Neural progenitor cell (in vitro differentiated cells): ENCODE results near the gene UNC93A. TPM values are rescaled to one million over a fixed set of nuclear protein-coding genes. Genes with fewer than 3 reads are reported as not detected.
"Not testable (repeated sequence)": the region's sequence is repeated elsewhere in the genome, so short reads cannot be mapped to it uniquely, and the experiment has no call there.

Experiments used
- DNase-seq: peaks from one replicate; pipeline ENCODE4 v3.0.0-alpha.2; 2016; ENCODE audit warnings: low spot score
- H2AFZ ChIP-seq: fragments of 200-600 bp; sonication (generic); replicated peaks from 2 replicates; pipeline ENCODE4 v1.6.1; 2016; ENCODE audit warnings: antibody characterized with exemption
- H3F3A ChIP-seq: fragments of 200-600 bp; sonication (generic); 2 replicates; pipeline ENCODE4 v1.6.1; 2016; ENCODE audit warnings: antibody characterized with exemption, low read depth
- H3K27ac ChIP-seq: fragments of 200-600 bp; sonication (generic); 2 replicates; pipeline ENCODE4 v1.5.1; 2016; ENCODE audit warnings: mild to moderate bottlenecking
- H3K27me3 ChIP-seq: fragments of 200-600 bp; sonication (generic); 2 replicates; pipeline ENCODE4 v1.6.1; 2016; ENCODE audit warnings: mild to moderate bottlenecking, moderate library complexity
- H3K36me3 ChIP-seq: fragments of 200-600 bp; sonication (generic); 2 replicates; pipeline ENCODE4 v1.5.1; 2016
- H3K4me1 ChIP-seq: fragments of 200-600 bp; sonication (generic); 2 replicates; pipeline ENCODE4 v1.6.1; 2016; ENCODE audit warnings: mixed run types
- H3K4me2 ChIP-seq: fragments of 200-600 bp; sonication (generic); 2 replicates; pipeline ENCODE4 v1.6.1; 2016
- H3K4me3 ChIP-seq: fragments of 200-600 bp; sonication (generic); 2 replicates; pipeline ENCODE4 v1.5.1; 2016
- H3K79me2 ChIP-seq: fragments of 200-600 bp; sonication (generic); 2 replicates; pipeline ENCODE4 v1.6.1; 2016; ENCODE audit warnings: low read depth
- H3K9ac ChIP-seq: fragments of 200-600 bp; sonication (generic); 2 replicates; pipeline ENCODE4 v1.6.1; 2016
- H3K9me3 ChIP-seq: fragments of 200-600 bp; sonication (generic); 2 replicates; pipeline ENCODE4 v1.5.1; 2016; ENCODE audit warnings: low read depth
- H4K20me1 ChIP-seq: fragments of 200-600 bp; sonication (generic); 2 replicates; pipeline ENCODE4 v1.6.1; 2016; ENCODE audit warnings: low read depth
- H3K27ac Mint-ChIP-seq: 3 replicates; pipeline ENCODE4 v1.8.0; 2021; ENCODE audit warnings: mixed read lengths
- H3K27me3 Mint-ChIP-seq: 2 replicates; pipeline ENCODE4 v1.8.0; 2022; ENCODE audit warnings: low read depth, mild to moderate bottlenecking, inconsistent platforms, moderate library complexity, mixed read lengths; ENCODE audit not compliant: insufficient read depth
- H3K36me3 Mint-ChIP-seq: 3 replicates; pipeline ENCODE4 v1.8.0; 2021; ENCODE audit warnings: mixed read lengths
- H3K4me1 Mint-ChIP-seq: 3 replicates; pipeline ENCODE4 v1.8.0; 2021; ENCODE audit warnings: mixed read lengths
- H3K4me3 Mint-ChIP-seq: 3 replicates; pipeline ENCODE4 v1.8.0; 2021; ENCODE audit warnings: mild to moderate bottlenecking, moderate library complexity, mixed read lengths
- H3K9me3 Mint-ChIP-seq: 3 replicates; pipeline ENCODE4 v1.8.0; 2020; ENCODE audit warnings: mixed read lengths
- EZH2 ChIP-seq: fragments of 200-600 bp; sonication (generic); IDR thresholded peaks from 2 replicates; pipeline ENCODE4 v1.6.1; 2017; ENCODE audit warnings: antibody characterized with exemption, mild to moderate bottlenecking, moderate library complexity
- EZH2phosphoT487 ChIP-seq: fragments of 200-600 bp; sonication (generic); IDR thresholded peaks from 2 replicates; pipeline ENCODE4 v1.6.1; 2017; ENCODE audit warnings: antibody characterized with exemption
- total RNA-seq: library from RNA; depleted of rRNA; stranded (reverse); fragments of >200 nt; gene quantifications from 2 replicates; pipeline ENCODE4 v1.2.3, GENCODE V29; 2015; ENCODE audit warnings: low replicate concordance
- TF ChIP-seq, protein P1 (sequence below): fragments of 200-600 bp; sonication (generic); IDR thresholded peaks from 2 replicates; pipeline ENCODE4 v1.5.1; 2017; ENCODE audit warnings: antibody characterized with exemption, mild to moderate bottlenecking

UNC93A gene
- total RNA-seq, 1 donor from 2014 or later: not detected

DNA sequence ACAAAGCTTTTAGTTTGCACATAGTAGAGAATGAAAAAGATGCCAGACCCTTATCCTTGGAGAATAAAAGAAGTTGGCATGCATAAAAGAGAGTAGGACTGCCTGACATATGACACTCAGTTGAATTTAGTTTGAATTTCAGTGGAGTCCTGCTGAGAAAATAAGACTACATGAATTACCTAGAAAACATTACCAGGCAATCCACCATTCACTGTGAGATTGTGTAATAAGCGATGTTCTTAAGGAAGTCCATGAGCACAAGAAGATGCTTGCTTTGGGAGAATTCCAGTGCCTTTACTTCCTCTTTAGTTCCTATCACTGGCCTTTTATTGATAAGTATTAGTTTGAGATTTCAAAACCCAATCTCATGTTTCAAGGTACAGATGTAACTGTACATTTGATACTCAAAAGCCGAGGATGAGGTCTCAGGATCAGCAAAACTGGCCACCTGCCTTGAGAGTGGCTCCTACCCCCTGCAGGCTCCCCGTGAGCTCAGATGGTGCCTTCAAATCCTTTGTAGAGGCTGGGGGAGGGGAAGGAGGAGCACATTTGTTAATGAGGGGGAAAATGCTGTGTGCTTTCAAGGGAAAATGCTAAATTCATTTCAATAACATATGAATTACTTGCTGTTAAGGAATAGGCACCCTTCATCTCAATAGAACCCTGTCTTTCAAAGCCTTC is 11.2 kb upstream of the UNC93A start:
- H3K4me2 ChIP-seq: peak overlapping the region; percentile 34
- no peak for DNase-seq
- H4K20me1 ChIP-seq: no peaks in the 10 kb centered on the region
- H3K4me1 ChIP-seq: peaks cover 16% of the 10 kb centered on the region
- peak overlapping the region; percentile 23 for H3K27ac Mint-ChIP-seq
- no peak overlapping the region for H3K27ac ChIP-seq
- H3K4me3 ChIP-seq: no peak overlapping the region
- no peaks in the 10 kb centered on the region for H3K36me3 ChIP-seq
- no peaks in the 10 kb centered on the region for H3K27me3 ChIP-seq
- no peaks in the 10 kb centered on the region for H3F3A ChIP-seq
- no peaks in the 10 kb centered on the region for H3K79me2 ChIP-seq
- peak overlapping the region; percentile 18 for H2AFZ ChIP-seq
- peak overlapping the region; percentile 17 for H3K4me3 Mint-ChIP-seq
- TF ChIP-seq, protein P1, sequence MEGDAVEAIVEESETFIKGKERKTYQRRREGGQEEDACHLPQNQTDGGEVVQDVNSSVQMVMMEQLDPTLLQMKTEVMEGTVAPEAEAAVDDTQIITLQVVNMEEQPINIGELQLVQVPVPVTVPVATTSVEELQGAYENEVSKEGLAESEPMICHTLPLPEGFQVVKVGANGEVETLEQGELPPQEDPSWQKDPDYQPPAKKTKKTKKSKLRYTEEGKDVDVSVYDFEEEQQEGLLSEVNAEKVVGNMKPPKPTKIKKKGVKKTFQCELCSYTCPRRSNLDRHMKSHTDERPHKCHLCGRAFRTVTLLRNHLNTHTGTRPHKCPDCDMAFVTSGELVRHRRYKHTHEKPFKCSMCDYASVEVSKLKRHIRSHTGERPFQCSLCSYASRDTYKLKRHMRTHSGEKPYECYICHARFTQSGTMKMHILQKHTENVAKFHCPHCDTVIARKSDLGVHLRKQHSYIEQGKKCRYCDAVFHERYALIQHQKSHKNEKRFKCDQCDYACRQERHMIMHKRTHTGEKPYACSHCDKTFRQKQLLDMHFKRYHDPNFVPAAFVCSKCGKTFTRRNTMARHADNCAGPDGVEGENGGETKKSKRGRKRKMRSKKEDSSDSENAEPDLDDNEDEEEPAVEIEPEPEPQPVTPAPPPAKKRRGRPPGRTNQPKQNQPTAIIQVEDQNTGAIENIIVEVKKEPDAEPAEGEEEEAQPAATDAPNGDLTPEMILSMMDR: no peak
- TF ChIP-seq EZH2phosphoT487 (no peak), EZH2 (no peak)
- peaks cover 25% of the 10 kb centered on the region for H3K9me3 Mint-ChIP-seq
- peaks cover 39% of the 10 kb centered on the region for H3K4me1 Mint-ChIP-seq
- no peaks in the 10 kb centered on the region for H3K9me3 ChIP-seq
- no peak overlapping the region for H3K9ac ChIP-seq
- no peaks in the 10 kb centered on the region for H3K36me3 Mint-ChIP-seq
- H3K27me3 Mint-ChIP-seq: peaks cover 6% of the 10 kb centered on the region

DNA sequence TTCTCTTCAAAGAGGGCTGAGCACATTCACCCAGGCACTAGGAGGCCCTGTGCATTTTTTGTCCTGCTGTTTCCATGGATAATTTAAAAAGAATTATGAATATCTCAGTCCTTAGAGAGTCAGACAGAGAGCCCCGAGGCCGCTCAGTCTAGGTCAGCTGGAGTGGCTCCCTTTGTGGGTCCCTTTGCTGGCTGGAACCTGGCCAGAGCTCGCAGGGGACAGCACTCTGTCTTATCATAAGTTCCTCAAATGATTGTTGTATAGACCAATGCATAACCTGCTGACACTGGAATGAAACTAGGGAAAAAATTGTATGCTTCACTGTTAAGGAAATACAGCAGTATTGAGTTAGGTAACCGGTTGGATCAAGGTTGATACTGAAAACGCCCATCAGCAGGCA is 10.6 kb upstream of the UNC93A start:
- H3K4me1 ChIP-seq: peaks cover 16% of the 10 kb centered on the region
- H2AFZ ChIP-seq, H4K20me1 ChIP-seq, H3F3A ChIP-seq, H3K27ac ChIP-seq, H3K27me3 ChIP-seq, H3K36me3 ChIP-seq, H3K4me3 Mint-ChIP-seq, H3K4me2 ChIP-seq, H3K79me2 ChIP-seq, H3K9me3 ChIP-seq, H3K4me3 ChIP-seq, H3K36me3 Mint-ChIP-seq, DNase-seq, H3K27me3 Mint-ChIP-seq, H3K9ac ChIP-seq: not testable (repeated sequence)
- peak overlapping the region; percentile 36 for H3K27ac Mint-ChIP-seq
- H3K4me1 Mint-ChIP-seq: peaks cover 39% of the 10 kb centered on the region
- H3K9me3 Mint-ChIP-seq: peaks cover 25% of the 10 kb centered on the region

DNA sequence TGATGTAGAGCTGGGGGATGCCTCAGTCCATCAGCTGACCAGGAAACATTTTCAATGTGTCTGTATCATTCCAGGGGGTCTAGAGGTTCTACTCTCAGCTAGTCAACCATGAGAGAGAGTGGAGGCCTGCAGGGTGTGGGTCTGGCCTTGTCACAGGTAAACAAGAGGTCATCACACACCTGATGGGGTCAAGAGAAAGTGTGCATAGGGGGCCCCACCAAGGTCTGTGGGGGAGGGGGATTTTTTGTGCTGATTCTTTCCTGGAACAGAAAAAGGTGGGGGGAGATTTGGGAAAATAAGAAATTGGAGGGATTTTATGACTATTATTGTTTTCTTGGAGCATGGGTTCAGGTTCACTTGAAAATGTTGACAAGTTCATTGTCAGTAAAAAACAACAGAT is 8.9 kb upstream of the UNC93A start:
- Histone ChIP-seq H3K79me2 (no peaks in the 10 kb centered on the region), H3K27me3 (no peaks in the 10 kb centered on the region), H3K9me3 (no peaks in the 10 kb centered on the region), H3K9ac (no peak overlapping the region), H4K20me1 (no peaks in the 10 kb centered on the region), H3K4me3 (no peak overlapping the region), H2AFZ (no peak overlapping the region), H3K36me3 (no peaks in the 10 kb centered on the region), H3K4me1 (peaks cover 16% of the 10 kb centered on the region), H3K4me2 (no peak overlapping the region), H3F3A (no peaks in the 10 kb centered on the region), H3K27ac (no peak overlapping the region)
- Mint-ChIP-seq H3K4me3 (peak overlapping the region; percentile 47), H3K4me1 (peaks cover 39% of the 10 kb centered on the region), H3K27me3 (peaks cover 10% of the 10 kb centered on the region), H3K27ac (peak overlapping the region; percentile 25), H3K9me3 (peaks cover 25% of the 10 kb centered on the region), H3K36me3 (no peaks in the 10 kb centered on the region)
- no peak for DNase-seq
- TF ChIP-seq EZH2: no peak
- TF ChIP-seq, protein P1: no peak
- TF ChIP-seq EZH2phosphoT487: no peak

DNA sequence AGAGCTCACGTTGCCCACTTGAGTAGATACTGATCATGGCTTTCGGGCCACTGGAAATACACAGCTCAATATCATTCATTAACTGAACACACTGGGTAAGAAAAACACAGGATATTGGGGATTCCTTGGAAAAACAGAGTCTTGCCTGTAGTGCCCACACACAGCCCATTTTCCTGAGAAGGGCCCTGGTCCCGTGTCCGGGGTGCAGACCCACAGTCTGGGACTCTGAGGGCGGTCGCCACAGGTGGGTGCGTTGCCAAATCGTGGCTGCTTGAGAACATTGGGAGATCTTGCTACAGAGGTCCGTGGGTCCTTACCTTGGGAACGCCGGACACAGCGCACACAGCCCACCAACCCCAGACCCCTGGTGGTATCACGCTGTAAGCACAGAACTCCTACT is 6.5 kb upstream of the UNC93A start:
- not testable (repeated sequence) for H3K4me3 ChIP-seq, H3K9ac ChIP-seq, H3F3A ChIP-seq, H3K4me2 ChIP-seq, H3K27me3 ChIP-seq, H3K9me3 ChIP-seq, H3K27ac ChIP-seq, H3K79me2 ChIP-seq, H3K36me3 ChIP-seq, H3K4me3 Mint-ChIP-seq, H2AFZ ChIP-seq, DNase-seq, H4K20me1 ChIP-seq, H3K36me3 Mint-ChIP-seq, H3K27ac Mint-ChIP-seq
- TF ChIP-seq, protein P1: peak; percentile 7
- H3K4me1 ChIP-seq: peaks cover 11% of the 10 kb centered on the region
- Mint-ChIP-seq H3K9me3 (peaks cover 25% of the 10 kb centered on the region), H3K4me1 (peaks cover 24% of the 10 kb centered on the region), H3K27me3 (peaks cover 10% of the 10 kb centered on the region)
